Activated CD4-positive, alpha-beta memory T cell treated with anti-CD3 and anti-CD28 coated beads for 36 hours (primary cell): ENCODE data around the gene SYTL5. TPM values are rescaled to one million over a fixed set of nuclear protein-coding genes. Genes with fewer than 3 reads are reported as not detected.

Experiments used
- CTCF ChIA-PET: fragments of 350-600 bp; sonication (Branson Sonifier 250); formaldehyde crosslinking; loops from one replicate; lab custom pipeline; 2021; ENCODE audit warnings: antibody characterized with exemption, inconsistent platforms; lab: Charles Lee
- POLR2A ChIA-PET: fragments of 350-600 bp; sonication (Branson Sonifier 250); formaldehyde crosslinking; loops from one replicate; lab custom pipeline; 2021; ENCODE audit warnings: antibody characterized with exemption; lab: Charles Lee
- DNase-seq: peaks from one replicate; pipeline ENCODE4 v3.0.0-alpha.2; 2020
- H3K27ac Mint-ChIP-seq: one replicate; pipeline ENCODE4 v1.8.0; 2021; ENCODE audit warnings: mixed read lengths
- H3K27me3 Mint-ChIP-seq: one replicate; pipeline ENCODE4 v1.8.0; 2021; ENCODE audit warnings: mixed read lengths
- H3K36me3 Mint-ChIP-seq: one replicate; pipeline ENCODE4 v1.8.0; 2021; ENCODE audit warnings: mixed read lengths
- H3K4me1 Mint-ChIP-seq: one replicate; pipeline ENCODE4 v1.8.0; 2021; ENCODE audit warnings: low read depth, mixed read lengths
- H3K4me3 Mint-ChIP-seq: one replicate; pipeline ENCODE4 v1.8.0; 2021; ENCODE audit warnings: mild to moderate bottlenecking, mixed read lengths
- H3K9me3 Mint-ChIP-seq: one replicate; pipeline ENCODE4 v1.8.0; 2021; ENCODE audit warnings: mixed read lengths
- intact Hi-C: fragments of 100-400 bp; cut with micrococcal nuclease; formaldehyde crosslinking; loops from one replicate; pipeline ENCODE4 v1.15.1; 2023
- microRNA-seq: library from miRNA; unstranded; fragments of <30 nt; microRNA quantifications from one replicate; pipeline ENCODE4 v1.2.0, GENCODE V29; 2022; ENCODE audit warnings: borderline number of aligned reads, borderline microRNAs expressed, borderline replicate concordance
- total RNA-seq, 2 experiments: library from RNA; stranded (reverse); gene quantifications; one replicate each; pipeline ENCODE4 v1.2.3, GENCODE V29; 2021

SYTL5 gene
- total RNA-seq, 2 experiments from 2014 or later, result 0.05 TPM; not detected in 1

DNA sequence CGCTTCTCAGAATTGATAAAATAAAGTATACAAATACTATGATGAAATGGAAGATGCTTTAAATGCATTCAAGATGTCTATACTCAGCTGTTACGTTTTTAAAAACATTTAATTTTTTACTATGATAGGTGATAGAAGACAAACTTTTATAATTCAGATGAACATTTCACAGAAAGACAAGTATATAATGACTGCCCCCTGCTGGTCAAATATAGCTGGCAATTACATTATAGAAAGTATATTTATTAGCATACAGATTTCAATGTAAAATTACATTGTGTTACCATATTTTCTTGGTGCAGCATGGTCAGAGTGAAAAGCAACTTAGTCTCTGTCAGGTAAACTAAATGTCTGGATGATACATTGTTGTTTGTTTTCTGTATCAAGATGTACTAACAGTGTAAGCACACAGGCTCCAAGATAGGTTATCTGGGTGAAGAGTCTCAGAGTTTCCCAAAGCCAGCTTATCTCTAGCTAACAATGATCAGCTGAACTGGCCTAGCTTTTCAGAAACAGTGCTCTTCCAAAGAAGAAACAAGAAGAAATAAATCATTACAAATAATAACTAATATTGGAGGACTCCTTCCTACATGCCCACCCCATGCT lies 160.2 kb downstream of the SYTL5 start:
- H3K4me1 Mint-ChIP-seq, result no peaks in the 10 kb centered on the region
- CTCF ChIA-PET, result interaction anchor here (0.7 to 3.4 kb wide), 19 partner anchors 9 to 423 kb away, joined by 3 to 24 read pairs (median 4); no protein-coding TSS in a partner anchor
- POLR2A ChIA-PET, result no interaction called here
- H3K27me3 Mint-ChIP-seq, result no peaks in the 10 kb centered on the region
- no peak overlapping the region for H3K4me3 Mint-ChIP-seq
- no peak for DNase-seq
- no peak overlapping the region for H3K27ac Mint-ChIP-seq
- H3K36me3 Mint-ChIP-seq, result no peaks in the 10 kb centered on the region
- no peaks in the 10 kb centered on the region for H3K9me3 Mint-ChIP-seq
- intact Hi-C loops, result loop anchor here (1.0 kb wide), 1 partner anchor 240 kb away; no protein-coding TSS in a partner anchor

DNA sequence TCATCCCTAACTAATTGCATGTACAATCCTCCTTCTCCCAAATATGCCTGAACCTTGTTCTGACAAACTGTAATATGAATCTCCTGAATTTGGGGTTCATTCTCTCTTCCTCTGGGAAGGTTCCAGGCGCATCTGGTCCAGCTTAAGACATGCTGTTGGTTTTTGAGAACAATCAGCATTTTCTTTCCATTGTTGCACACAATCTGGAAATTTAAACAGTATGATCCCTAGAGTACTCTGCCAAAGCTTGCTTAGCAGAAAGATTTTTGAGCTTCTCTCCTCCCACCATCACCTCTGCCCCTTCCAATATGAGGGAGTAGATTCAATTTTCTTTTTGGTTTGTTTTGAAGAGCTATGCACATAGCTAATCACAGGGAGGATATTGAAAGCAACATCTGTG lies 164.2 kb downstream of the SYTL5 start:
- POLR2A ChIA-PET, result no interaction called here
- H3K4me1 Mint-ChIP-seq, result no peaks in the 10 kb centered on the region

GRCh38 chrX:38172596-38172995 lies 166.2 kb downstream of the SYTL5 start:
- intact Hi-C loops, result no loop called here
- no peaks in the 10 kb centered on the region for H3K9me3 Mint-ChIP-seq
- DNase-seq, result no peak
- ChIA-PET CTCF (interaction anchor here (0.6 to 0.7 kb wide), 2 partner anchors 297 to 419 kb away, joined by 3 to 7 read pairs; no protein-coding TSS in a partner anchor), POLR2A (no interaction called here)
- H3K4me3 Mint-ChIP-seq, result no peak overlapping the region
- no peaks in the 10 kb centered on the region for H3K4me1 Mint-ChIP-seq
- H3K27me3 Mint-ChIP-seq, result no peaks in the 10 kb centered on the region
- no peaks in the 10 kb centered on the region for H3K36me3 Mint-ChIP-seq
- no peak overlapping the region for H3K27ac Mint-ChIP-seq

More for the DNA sequence above, 164.2 kb downstream of the SYTL5 start:
- H3K27ac Mint-ChIP-seq, result no peak overlapping the region
- CTCF ChIA-PET, result interaction anchor here (1.2 kb wide), 1 partner anchor 244 kb away, joined by 3 read pairs; no protein-coding TSS in a partner anchor
- intact Hi-C loops, result no loop called here
- no peaks in the 10 kb centered on the region for H3K9me3 Mint-ChIP-seq
- no peak for DNase-seq
- no peak overlapping the region for H3K4me3 Mint-ChIP-seq
- H3K36me3 Mint-ChIP-seq, result no peaks in the 10 kb centered on the region
- no peaks in the 10 kb centered on the region for H3K27me3 Mint-ChIP-seq

DNA sequence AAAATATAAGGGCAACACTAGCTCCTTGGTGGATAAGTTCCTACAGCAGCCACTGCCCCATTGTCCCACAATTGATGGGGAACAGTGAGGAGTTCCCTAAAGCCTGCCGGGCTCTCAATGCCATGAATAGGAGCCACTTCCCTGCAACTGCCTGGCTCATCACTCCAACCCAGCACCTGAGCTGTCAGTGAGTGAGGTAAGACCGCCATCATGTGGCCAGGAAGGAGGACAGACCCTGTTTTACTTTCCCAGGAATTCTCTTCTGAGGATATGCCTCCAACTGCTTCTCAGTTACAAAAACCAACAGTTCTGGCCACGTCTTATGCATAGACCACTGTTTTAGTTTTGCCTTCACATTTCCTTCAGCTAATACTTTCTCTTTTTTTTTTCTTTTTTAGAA lies 168.8 kb downstream of the SYTL5 start:
- H3K9me3 Mint-ChIP-seq, result no peaks in the 10 kb centered on the region
- peak; percentile 10 for DNase-seq
- no peak overlapping the region for H3K4me3 Mint-ChIP-seq
- H3K4me1 Mint-ChIP-seq, result no peaks in the 10 kb centered on the region
- CTCF ChIA-PET, result interaction anchor here (0.8 to 1.9 kb wide), 4 partner anchors 9 to 431 kb away, joined by 3 to 8 read pairs (median 4); no protein-coding TSS in a partner anchor
- POLR2A ChIA-PET, result no interaction called here
- H3K27ac Mint-ChIP-seq, result no peak overlapping the region
- intact Hi-C loops, result no loop called here
- H3K27me3 Mint-ChIP-seq, result no peaks in the 10 kb centered on the region
- H3K36me3 Mint-ChIP-seq, result no peaks in the 10 kb centered on the region

- Mint-ChIP-seq H3K27ac (no peak overlapping the region), H3K27me3 (no peaks in the 10 kb centered on the region), H3K4me3 (no peak overlapping the region), H3K36me3 (no peaks in the 10 kb centered on the region), H3K9me3 (no peaks in the 10 kb centered on the region), H3K4me1 (no peaks in the 10 kb centered on the region)
- no peak for DNase-seq
- ChIA-PET POLR2A (no interaction called here), CTCF (no interaction called here)
- intact Hi-C loops, result no loop called here
Observed at GRCh38 chrX:38178396-38178795, 172.0 kb downstream of the SYTL5 start.

Small RNA genes within 50 kb of the gene (microRNA-seq; reads per million reads assigned to microRNA genes)
- not detected for gene MIR548AJ2

Other genes starting within 250 kb of the SYTL5 start
- gene CYBB, start 226.5 kb upstream of the SYTL5 start, total RNA-seq, result not detected
- gene DYNLT3, start 159.0 kb upstream of the SYTL5 start, total RNA-seq, result 10 to 100 TPM; 27.2 to 27.7 TPM
- gene SRPX, start 214.3 kb downstream of the SYTL5 start, total RNA-seq, result under 1 TPM; 0.24 TPM